Pancreas (tissue), 10 donors: ENCODE data around the gene PIGL. TPM values are rescaled to one million over a fixed set of nuclear protein-coding genes. Genes with fewer than 3 reads are reported as not detected.
"Not testable (repeated sequence)": the region's sequence is repeated elsewhere in the genome, so short reads cannot be mapped to it uniquely, and the experiment has no call there.

Experiments
- ATAC-seq, 4 donors: fragments of 200-7000 bp; cut with Tn5 transposase; one replicate each; pipeline versions ENCODE4 v1.8.0 to v1.9.1; 2020; ENCODE audit warnings: mild to moderate bottlenecking in 4 of 4, moderate library complexity in 4 of 4
- DNase-seq, 6 donors: peaks; one replicate each; pipeline ENCODE4 v3.0.0-alpha.2; 2020
- FAIRE-seq: peaks from 2 replicates; lab custom pipeline; 2012; peaks lifted over from hg19 to GRCh38; lab: Jason Lieb, UNC
- H3K27ac ChIP-seq, 4 donors: fragments of 200-600 bp; sonication (generic); 1 replicate in 3 of 4; 2 replicates in 1 of 4; pipeline versions ENCODE4 v1.5.0 to v1.8.0; 2020
- H3K27me3 ChIP-seq, 4 donors: fragments of 200-600 bp; one replicate each; pipeline ENCODE4 v1.8.0; 2021
- H3K36me3 ChIP-seq, 3 donors: fragments of 200-600 bp; sonication (generic) in 1 of 3; one replicate each; pipeline versions ENCODE4 v1.5.0 to v1.8.0; 2020 to 2021
- H3K4me1 ChIP-seq, 3 donors: fragments of 200-600 bp; one replicate each; pipeline ENCODE4 v1.8.0; 2021
- H3K4me3 ChIP-seq, 4 donors: fragments of 200-600 bp; sonication (generic) in 2 of 4; one replicate each; pipeline versions ENCODE4 v1.5.0 to v1.8.0; 2020 to 2021
- H3K9me3 ChIP-seq, 4 donors: fragments of 200-600 bp; one replicate each; pipeline ENCODE4 v1.8.0; 2021
- CTCF ChIP-seq, 4 donors: fragments of 200-600 bp; sonication (generic) in 3 of 4; IDR thresholded peaks; one replicate each; pipeline versions ENCODE4 v1.5.0 to v1.8.0; 2021; ENCODE audit warnings: antibody characterized with exemption in 4 of 4
- WGBS, 2 donors: extraction: QIAGEN DNeasy Blood & Tissue Kit; methylation state at CpG; one replicate each; pipeline ENCODE4 v1.1.7; 2013; 5-methylcytosine and 5-hydroxymethylcytosine counted together
- intact Hi-C, 3 donors: fragments of 100-400 bp; cut with DNase I; formaldehyde crosslinking; loops; one replicate each; pipeline versions ENCODE4 v1.11.1 to v1.14.2; 2022
- polyA plus RNA-seq, 2 donors: library from polyadenylated mRNA; stranded (reverse); fragments of 200-250 nt; gene quantifications; one replicate each; pipeline ENCODE4 v1.2.3, GENCODE V29; 2013
- total RNA-seq, 6 donors: library from RNA; stranded (reverse); fragmentation: NEBNext Ultra II Directional in 4 of 6; extraction: Animal tissue kit (Norgen Biotek cat#: 25700) in 4 of 6; gene quantifications; one replicate each; pipeline versions ENCODE4 v1.2.1 to v1.2.4, GENCODE V29; 2021 to 2023
- donor health status: healthy with polysubstance abuse.
- donor health status: DM: no; HTN: no; CAD: no; lungs with moderate emphysema.
- donor health status: DM: no; HTN: no; CAD: no.
- donor health status: control.
- donor health status: control.
- donor health status: Bipolar disorder and iron deficiency.
- donor health status: DM: yes; HTN: yes; CAD: no.
- donor health status: DM: no; HTN: no; CAD: no.
- donor health status: DM: no; HTN: no; CAD: no.
- donor health status: DM: yes; HTN: yes; CAD: no.

Gene PIGL
- total and polyA plus RNA-seq, 8 donors = 11.3 to 27.1 (median 17.0) TPM

GRCh38 chr17:16294560-16294959 is 77.5 kb downstream of the PIGL start:
- ATAC-seq (no peak), FAIRE-seq (no peak), DNase-seq (peak in 1 of 6 donors; percentile 8)
- TF ChIP-seq CTCF (IDR thresholded peaks at IDR 0.05) = no peak
- intact Hi-C loops = no loop called here
- Histone ChIP-seq H3K4me1 (peaks cover 0 to 10% (median 4%) of the 10 kb centered on the region in 3 donors), H3K27ac (no peak overlapping the region), H3K27me3 (no peaks in the 10 kb centered on the region), H3K9me3 (no peaks in the 10 kb centered on the region), H3K36me3 (no peaks in the 10 kb centered on the region), H3K4me3 (no peak overlapping the region)
- WGBS, 2 donors = 97 to 100% methylated on average over 2 of the region's 2 CpGs

GRCh38 chr17:16296072-16296471 is 79.1 kb downstream of the PIGL start:
- H3K4me1 ChIP-seq = peaks cover 0 to 10% (median 4%) of the 10 kb centered on the region in 3 donors
- ATAC-seq, intact Hi-C loops, H3K27ac ChIP-seq, H3K27me3 ChIP-seq, H3K9me3 ChIP-seq, H3K36me3 ChIP-seq, H3K4me3 ChIP-seq, FAIRE-seq: not testable (repeated sequence)
- WGBS, 2 donors = 95% methylated on average over 3 of the region's 3 CpGs
- DNase-seq = peak in 1 of 6 donors; percentile 4

GRCh38 chr17:16297367-16298139 is 80.5 kb downstream of the PIGL start:
- 35 to 38% methylated on average over 11 of the region's 11 CpGs for WGBS, 2 donors
- intact Hi-C loops = no loop called here
- Histone ChIP-seq H3K27me3 (no peaks in the 10 kb centered on the region), H3K4me1 (peaks cover 0 to 10% (median 4%) of the 10 kb centered on the region in 3 donors), H3K27ac (peak overlapping the region in 2 of 4 donors; percentile 5 to 22), H3K9me3 (no peaks in the 10 kb centered on the region), H3K4me3 (no peak overlapping the region), H3K36me3 (no peaks in the 10 kb centered on the region)
- FAIRE-seq (no peak), ATAC-seq (peak; percentile 57 to 76 (median 62)), DNase-seq (peak in 1 of 6 donors; percentile 48)
- TF ChIP-seq CTCF (IDR thresholded peaks at IDR 0.05) = no peak

- 38 to 45% methylated on average over 1 of the region's 1 CpG for WGBS, 2 donors
- no peak for TF ChIP-seq CTCF (IDR thresholded peaks at IDR 0.05)
- intact Hi-C loops = no loop called here
- Histone ChIP-seq H3K27ac (peak overlapping the region in 2 of 4 donors; percentile 5 to 22), H3K4me3 (no peak overlapping the region), H3K36me3 (no peaks in the 10 kb centered on the region), H3K9me3 (no peaks in the 10 kb centered on the region), H3K4me1 (peaks cover 0 to 10% (median 4%) of the 10 kb centered on the region in 3 donors), H3K27me3 (no peaks in the 10 kb centered on the region)
- DNase-seq (peak in 1 of 6 donors; percentile 20), FAIRE-seq (no peak), ATAC-seq (peak; percentile 29 to 77 (median 53))
Observed at GRCh38 chr17:16298140-16298662, 81.2 kb downstream of the PIGL start.

GRCh38 chr17:16300554-16300953 is 83.5 kb downstream of the PIGL start:
- intact Hi-C loops = no loop called here
- no peak overlapping the region for H3K4me3 ChIP-seq
- no peaks in the 10 kb centered on the region for H3K27me3 ChIP-seq
- FAIRE-seq (no peak), ATAC-seq (no peak), DNase-seq (no peak)
- no peak for TF ChIP-seq CTCF (IDR thresholded peaks at IDR 0.05)
- WGBS, 2 donors = 93 to 95% methylated on average over 3 of the region's 3 CpGs
- no peaks in the 10 kb centered on the region for H3K36me3 ChIP-seq
- peaks cover 0 to 10% (median 4%) of the 10 kb centered on the region in 3 donors for H3K4me1 ChIP-seq
- H3K9me3 ChIP-seq = no peaks in the 10 kb centered on the region
- no peak overlapping the region for H3K27ac ChIP-seq
